HepG2 (cell line): ENCODE data around the gene CEL. TPM values are rescaled to one million over a fixed set of nuclear protein-coding genes. Genes with fewer than 3 reads are reported as not detected.

ENCODE experiments used
- ATAC-seq: fragments of 200-7000 bp; cut with Tn5 transposase; 3 replicates; pipeline ENCODE4 v1.9.1; 2020; ENCODE audit warnings: mild to moderate bottlenecking, moderate library complexity
- BruUV-seq: library from RNA; stranded (reverse); fragments of 400-500 nt; replicated peaks from 2 replicates; lab custom pipeline; 2021; lab: Mats Ljungman, UMichigan
- CTCF ChIA-PET: fragments of 300-600 bp; formaldehyde crosslinking; extraction: SDS; loops from one replicate; lab custom pipeline; 2021; ENCODE audit warnings: low total read pairs, inconsistent platforms, low intra/inter-chr PET ratio; lab: Yijun Ruan, JAX
- POLR2A ChIA-PET: fragments of 350-600 bp; sonication (Branson Sonifier 250); formaldehyde crosslinking; loops from one replicate; lab custom pipeline; 2020; ENCODE audit warnings: antibody characterized with exemption, inconsistent platforms; lab: Yijun Ruan, JAX
- DNase-seq: peaks from one replicate; pipeline ENCODE4 v3.0.0-alpha.2; 2015; ENCODE audit warnings: low spot score
- FAIRE-seq: peaks from 3 replicates; lab custom pipeline; 2011; peaks lifted over from hg19 to GRCh38; lab: Jason Lieb, UNC
- H2AFZ ChIP-seq: one replicate; pipeline ENCODE4 v1.6.1; 2011; ENCODE audit warnings: low read length, inconsistent platforms
- H3K27ac ChIP-seq: fragments of 300-600 bp; 3 replicates; pipeline ENCODE4 v1.8.0; 2011; ENCODE audit warnings: mixed run types, mild to moderate bottlenecking, mixed read lengths, low read length, inconsistent platforms; ENCODE audit not compliant: insufficient read depth; ENCODE audit errors: extremely low read length
- H3K27me3 ChIP-seq, 2 experiments: fragments of 200-600 bp in 1 of 2; 2 replicates in 1 of 2; 3 replicates in 1 of 2; pipeline versions ENCODE4 v1.6.0 to v1.8.0; 2011; ENCODE audit warnings: low read length in 2 of 2, mild to moderate bottlenecking in 2 of 2, moderate library complexity in 2 of 2, inconsistent platforms in 1 of 2; ENCODE audit not compliant: insufficient read depth in 2 of 2, control insufficient read depth in 1 of 2
- H3K36me3 ChIP-seq, 2 experiments: fragments of 200-600 bp in 1 of 2; replicated peaks in 1 of 2; 2 replicates in 1 of 2; 3 replicates in 1 of 2; pipeline versions ENCODE4 v1.5.1 to v1.8.0; 2011; ENCODE audit warnings: low read length in 2 of 2, inconsistent platforms in 1 of 2; ENCODE audit not compliant: insufficient read depth in 2 of 2, control insufficient read depth in 1 of 2
- H3K4me1 ChIP-seq: 2 replicates; pipeline ENCODE4 v1.5.1; 2012; ENCODE audit warnings: low read length, inconsistent platforms; ENCODE audit not compliant: insufficient read depth
- H3K4me2 ChIP-seq: 2 replicates; pipeline ENCODE4 v1.6.0; 2011; ENCODE audit warnings: low read depth, low read length, inconsistent platforms
- H3K4me3 ChIP-seq, 3 experiments: fragments of 200-600 bp in 1 of 3; sonication (generic), shearing (Covaris generic) in 1 of 3; replicated peaks in 1 of 3; 2 replicates each; pipeline ENCODE4 v1.5.1; 2011 to 2016; ENCODE audit warnings: low read length in 3 of 3, inconsistent platforms in 2 of 3, low read depth in 2 of 3, mild to moderate bottlenecking in 2 of 3, control low read depth in 1 of 3, mixed read lengths in 1 of 3; ENCODE audit not compliant: insufficient read depth in 1 of 3
- H3K79me2 ChIP-seq: one replicate; pipeline ENCODE4 v1.6.1; 2011; ENCODE audit warnings: low read length, inconsistent platforms; ENCODE audit not compliant: insufficient read depth
- H3K9ac ChIP-seq: 2 replicates; pipeline ENCODE4 v1.6.0; 2011; ENCODE audit warnings: mild to moderate bottlenecking, low read depth, low read length, inconsistent platforms; ENCODE audit not compliant: insufficient read depth
- H3K9me3 ChIP-seq: 2 replicates; pipeline ENCODE4 v1.5.1; 2012; ENCODE audit warnings: mild to moderate bottlenecking, low read length
- H4K20me1 ChIP-seq: 2 replicates; pipeline ENCODE4 v1.6.0; 2011; ENCODE audit warnings: inconsistent platforms, mild to moderate bottlenecking, low read length, moderate library complexity; ENCODE audit not compliant: insufficient read depth
- MAFK ChIP-seq, 2 experiments: IDR thresholded peaks in 1 of 2; conservative IDR thresholded peaks in 1 of 2; 2 replicates each; pipeline ENCODE4 v1.6.1; 2011; ENCODE audit warnings: improper control_type of control experiment in 2 of 2, low read length in 2 of 2
- MYC ChIP-seq: sonication (generic); formaldehyde crosslinking; IDR thresholded peaks from 2 replicates; pipeline ENCODE4 v1.9.0; 2021; ENCODE audit warnings: missing genetic modification reagents, borderline replicate concordance
- WGBS: methylation state at CpG from one replicate; pipeline ENCODE4 v1.1.6; 2017; ENCODE audit warnings: low lambda C conversion rate; 5-methylcytosine and 5-hydroxymethylcytosine counted together
- in situ Hi-C: cut with HindIII; loops from 2 replicates; pipeline ENCODE4 v1.10.0; 2017; ENCODE audit warnings: low pct_unique_long_range_greater_than_20kb; ENCODE audit not compliant: extremely low pct_ligation_motif_present
- intact Hi-C: fragments of 100-400 bp; cut with micrococcal nuclease; formaldehyde crosslinking; loops from one replicate; pipeline ENCODE4 v1.10.0; 2022; ENCODE audit not compliant: unreplicated experiment
- polyA plus RNA-seq, 8 experiments: library from polyadenylated mRNA; depleted of rRNA in 3 of 8; stranded (reverse) in 7 of 8; unstranded in 1 of 8; fragments of >200 nt; fragmentation: Illumina TruSeq in 4 of 8; extraction: Trizol in 4 of 8; gene quantifications; 2 replicates each; pipeline versions ENCODE4 v1.2.1 to v1.2.3, GENCODE V29; 2011 to 2016; ENCODE audit warnings: low read depth in 4 of 8, missing spikeins in 1 of 8, mixed read lengths in 1 of 8; ENCODE audit not compliant: insufficient read depth in 1 of 8
- total RNA-seq, 5 experiments: library from RNA; depleted of rRNA; stranded (reverse); fragments of >200 nt; fragmentation: Illumina TruSeq; extraction: Trizol; gene quantifications; 2 replicates each; pipeline ENCODE4 v1.2.3, GENCODE V29; 2016; ENCODE audit warnings: low read depth in 1 of 5
- TF ChIP-seq, protein P1 (sequence below): sonication (generic); IDR thresholded peaks from 2 replicates; pipeline ENCODE4 v1.6.1; 2016; ENCODE audit warnings: low read depth, borderline replicate concordance
- TF ChIP-seq, protein P2 (sequence below): sonication (generic); formaldehyde crosslinking; IDR thresholded peaks from 2 replicates; pipeline ENCODE4 v1.5.1; 2020; ENCODE audit warnings: mild to moderate bottlenecking, missing genetic modification reagents, moderate library complexity
- TF ChIP-seq, protein P3 (sequence below): sonication (generic); formaldehyde crosslinking; IDR thresholded peaks from 2 replicates; pipeline ENCODE4 v1.8.0; 2022; ENCODE audit warnings: missing genetic modification reagents, mild to moderate bottlenecking, moderate library complexity, borderline replicate concordance

CEL gene
- total and polyA plus RNA-seq, 2 of the 13 experiments (the other 11 are each of a cell fraction or from before 2014, with no cell fraction given), result 0.63 to 1.5 TPM

DNA sequence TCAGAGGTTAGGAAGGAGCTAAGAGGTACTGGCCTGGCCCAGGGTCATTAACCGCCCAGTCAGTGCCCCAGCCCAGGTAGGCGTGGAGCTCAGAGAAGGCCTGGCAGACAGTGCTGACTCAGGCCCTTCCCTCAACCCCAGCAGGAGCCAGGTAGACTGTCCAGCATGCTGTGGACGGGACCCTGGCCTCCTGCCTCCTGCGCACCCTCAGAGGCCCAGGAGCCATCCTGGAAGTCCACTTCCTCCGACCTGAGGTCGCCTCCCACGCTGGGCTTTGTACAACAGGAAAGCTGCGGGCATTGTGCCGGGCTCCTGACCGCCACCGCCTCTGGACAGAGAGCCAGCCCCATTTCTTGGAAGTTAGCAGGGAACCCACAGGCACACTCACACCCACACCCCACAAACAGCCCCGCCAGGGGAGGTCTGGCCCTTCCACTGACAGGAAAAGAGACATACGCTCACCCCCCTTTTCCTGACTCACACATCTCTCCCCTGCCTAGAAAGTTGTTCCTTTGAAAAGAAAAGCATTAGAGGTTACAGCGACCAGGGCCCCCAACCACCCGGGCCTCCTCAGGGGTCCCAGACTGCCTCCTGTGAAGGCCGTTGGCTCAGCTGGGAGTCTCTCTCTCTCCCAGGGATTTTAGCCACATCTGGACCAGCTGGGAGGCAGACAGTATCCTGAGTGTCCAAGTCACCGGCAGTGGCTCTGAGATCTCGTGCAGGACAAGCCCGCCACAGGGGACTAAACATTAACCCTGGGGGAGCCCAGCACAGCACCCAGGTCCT, 51.6 kb downstream of the CEL start:
- Histone ChIP-seq H3K9ac (no peak overlapping the region), H3K4me1 (peaks cover 20% of the 10 kb centered on the region), H3K27me3 (no peaks in the 10 kb centered on the region), H4K20me1 (peaks cover 31% of the 10 kb centered on the region; the same call in 1 of the 2 replicates), H3K79me2 (no peaks in the 10 kb centered on the region), H3K9me3 (no peaks in the 10 kb centered on the region), H3K36me3 (peaks cover 9 to 19% of the 10 kb centered on the region in 2 experiments; a peak in 4 of 5 replicates), H2AFZ (no peak overlapping the region), H3K4me3 (no peak overlapping the region), H3K4me2 (no peak overlapping the region; the same call in 1 of the 2 replicates), H3K27ac (no peak overlapping the region)
- intact Hi-C loops (no loop called here), in situ Hi-C loops (no loop called here)
- no TSS peak for BruUV-seq
- DNase-seq (no peak), FAIRE-seq (no peak), ATAC-seq (no peak)
- CTCF ChIA-PET, result no interaction called here
- 92% methylated on average over 17 of the region's 19 CpGs for WGBS
- POLR2A ChIA-PET, result interaction anchor here (0.9 to 1.9 kb wide), 2 partner anchors 31 to 83 kb away, joined by 3 to 7 read pairs; no protein-coding TSS in a partner anchor
- TF ChIP-seq MAFK (conservative IDR thresholded peaks at IDR 0.05 in 1 of 2, IDR thresholded peaks at IDR 0.05 in 1 of 2; ENCODE audit: low read length in 2 of 2) (peak in 1 of 2 experiments; percentile 23; a peak in 1 of 4 replicates), MYC (CRISPR knock-in tag) (no peak)

DNA sequence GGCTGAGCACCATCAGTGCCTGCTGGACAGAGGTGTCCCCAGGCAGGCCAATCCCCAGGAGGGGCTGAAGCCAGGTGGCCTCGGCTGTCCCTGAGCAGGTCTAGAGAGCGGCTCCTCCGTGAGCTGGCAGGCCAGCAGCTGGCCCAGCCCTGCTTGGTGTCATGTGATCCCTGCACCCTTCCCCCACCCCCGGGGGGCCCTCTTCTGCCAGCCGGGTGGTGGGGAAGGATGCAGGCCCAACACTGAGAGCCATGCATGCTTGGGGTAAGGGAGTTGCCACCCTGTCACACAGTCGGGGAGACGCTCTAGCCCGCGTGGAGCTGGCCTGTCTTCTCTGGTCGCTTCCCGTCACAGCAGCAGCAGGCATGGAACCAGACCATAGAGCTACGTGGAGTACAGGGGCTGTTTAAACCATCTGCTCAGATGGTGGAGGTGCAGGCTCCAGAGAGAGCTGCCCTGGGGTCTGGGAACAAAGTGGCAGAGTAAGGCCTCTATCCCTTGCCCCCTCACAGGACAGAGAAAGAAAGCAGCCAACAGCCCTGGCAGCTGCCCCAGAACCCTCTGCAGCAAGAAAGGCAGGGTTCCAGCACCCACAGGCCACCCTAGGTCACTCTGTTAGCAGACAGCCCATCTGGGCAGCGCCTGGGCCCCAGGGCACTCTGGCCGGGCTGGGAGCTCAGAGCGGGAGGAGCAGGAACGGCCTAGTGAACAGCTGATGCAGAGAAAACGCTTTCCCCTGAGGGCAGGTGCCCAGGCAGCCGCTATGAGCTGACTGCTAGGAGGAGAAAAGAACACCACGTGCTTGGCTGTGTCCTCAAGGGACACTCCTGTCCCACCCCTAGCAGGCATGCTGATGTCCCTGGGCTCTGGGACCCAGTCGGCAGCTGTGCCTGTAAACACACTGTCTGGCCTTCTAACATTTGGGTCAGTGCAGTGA, 52.4 kb downstream of the CEL start:
- no peak for FAIRE-seq
- peaks cover 36% of the 10 kb centered on the region; the same call in 1 of the 2 replicates for H4K20me1 ChIP-seq
- H3K4me2 ChIP-seq, result peak overlapping the region; percentile 20
- H3K4me1 ChIP-seq, result peaks cover 26% of the 10 kb centered on the region
- H3K27me3 ChIP-seq, result no peaks in the 10 kb centered on the region
- peak; percentile 36 for ATAC-seq
- H2AFZ ChIP-seq, result no peak overlapping the region
- H3K9ac ChIP-seq, result no peak overlapping the region
- in situ Hi-C loops (no loop called here), intact Hi-C loops (no loop called here)
- ChIA-PET CTCF (no interaction called here), POLR2A (interaction anchor here (0.9 to 1.9 kb wide), 2 partner anchors 30 to 84 kb away, joined by 3 to 7 read pairs; no protein-coding TSS in a partner anchor)
- peaks cover 7 to 16% of the 10 kb centered on the region in 2 experiments; a peak in 4 of 5 replicates for H3K36me3 ChIP-seq
- H3K4me3 ChIP-seq, result no peak overlapping the region; a peak in 1 of 6 replicates
- no TSS peak for BruUV-seq
- no peak for DNase-seq
- no peak overlapping the region for H3K27ac ChIP-seq
- H3K9me3 ChIP-seq, result no peaks in the 10 kb centered on the region
- H3K79me2 ChIP-seq, result no peaks in the 10 kb centered on the region
- 47% methylated on average over 5 of the region's 20 CpGs for WGBS
- TF ChIP-seq, protein P1, sequence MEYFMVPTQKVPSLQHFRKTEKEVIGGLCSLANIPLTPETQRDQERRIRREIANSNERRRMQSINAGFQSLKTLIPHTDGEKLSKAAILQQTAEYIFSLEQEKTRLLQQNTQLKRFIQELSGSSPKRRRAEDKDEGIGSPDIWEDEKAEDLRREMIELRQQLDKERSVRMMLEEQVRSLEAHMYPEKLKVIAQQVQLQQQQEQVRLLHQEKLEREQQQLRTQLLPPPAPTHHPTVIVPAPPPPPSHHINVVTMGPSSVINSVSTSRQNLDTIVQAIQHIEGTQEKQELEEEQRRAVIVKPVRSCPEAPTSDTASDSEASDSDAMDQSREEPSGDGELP, result peak; percentile 21; the same call in 1 of the 2 replicates
- TF ChIP-seq, protein P2, sequence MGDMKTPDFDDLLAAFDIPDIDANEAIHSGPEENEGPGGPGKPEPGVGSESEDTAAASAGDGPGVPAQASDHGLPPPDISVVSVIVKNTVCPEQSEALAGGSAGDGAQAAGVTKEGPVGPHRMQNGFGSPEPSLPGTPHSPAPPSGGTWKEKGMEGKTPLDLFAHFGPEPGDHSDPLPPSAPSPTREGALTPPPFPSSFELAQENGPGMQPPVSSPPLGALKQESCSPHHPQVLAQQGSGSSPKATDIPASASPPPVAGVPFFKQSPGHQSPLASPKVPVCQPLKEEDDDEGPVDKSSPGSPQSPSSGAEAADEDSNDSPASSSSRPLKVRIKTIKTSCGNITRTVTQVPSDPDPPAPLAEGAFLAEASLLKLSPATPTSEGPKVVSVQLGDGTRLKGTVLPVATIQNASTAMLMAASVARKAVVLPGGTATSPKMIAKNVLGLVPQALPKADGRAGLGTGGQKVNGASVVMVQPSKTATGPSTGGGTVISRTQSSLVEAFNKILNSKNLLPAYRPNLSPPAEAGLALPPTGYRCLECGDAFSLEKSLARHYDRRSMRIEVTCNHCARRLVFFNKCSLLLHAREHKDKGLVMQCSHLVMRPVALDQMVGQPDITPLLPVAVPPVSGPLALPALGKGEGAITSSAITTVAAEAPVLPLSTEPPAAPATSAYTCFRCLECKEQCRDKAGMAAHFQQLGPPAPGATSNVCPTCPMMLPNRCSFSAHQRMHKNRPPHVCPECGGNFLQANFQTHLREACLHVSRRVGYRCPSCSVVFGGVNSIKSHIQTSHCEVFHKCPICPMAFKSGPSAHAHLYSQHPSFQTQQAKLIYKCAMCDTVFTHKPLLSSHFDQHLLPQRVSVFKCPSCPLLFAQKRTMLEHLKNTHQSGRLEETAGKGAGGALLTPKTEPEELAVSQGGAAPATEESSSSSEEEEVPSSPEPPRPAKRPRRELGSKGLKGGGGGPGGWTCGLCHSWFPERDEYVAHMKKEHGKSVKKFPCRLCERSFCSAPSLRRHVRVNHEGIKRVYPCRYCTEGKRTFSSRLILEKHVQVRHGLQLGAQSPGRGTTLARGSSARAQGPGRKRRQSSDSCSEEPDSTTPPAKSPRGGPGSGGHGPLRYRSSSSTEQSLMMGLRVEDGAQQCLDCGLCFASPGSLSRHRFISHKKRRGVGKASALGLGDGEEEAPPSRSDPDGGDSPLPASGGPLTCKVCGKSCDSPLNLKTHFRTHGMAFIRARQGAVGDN (CRISPR knock-in tag), result peak; percentile 8; the same call in 1 of the 2 replicates
- TF ChIP-seq, protein P3, sequence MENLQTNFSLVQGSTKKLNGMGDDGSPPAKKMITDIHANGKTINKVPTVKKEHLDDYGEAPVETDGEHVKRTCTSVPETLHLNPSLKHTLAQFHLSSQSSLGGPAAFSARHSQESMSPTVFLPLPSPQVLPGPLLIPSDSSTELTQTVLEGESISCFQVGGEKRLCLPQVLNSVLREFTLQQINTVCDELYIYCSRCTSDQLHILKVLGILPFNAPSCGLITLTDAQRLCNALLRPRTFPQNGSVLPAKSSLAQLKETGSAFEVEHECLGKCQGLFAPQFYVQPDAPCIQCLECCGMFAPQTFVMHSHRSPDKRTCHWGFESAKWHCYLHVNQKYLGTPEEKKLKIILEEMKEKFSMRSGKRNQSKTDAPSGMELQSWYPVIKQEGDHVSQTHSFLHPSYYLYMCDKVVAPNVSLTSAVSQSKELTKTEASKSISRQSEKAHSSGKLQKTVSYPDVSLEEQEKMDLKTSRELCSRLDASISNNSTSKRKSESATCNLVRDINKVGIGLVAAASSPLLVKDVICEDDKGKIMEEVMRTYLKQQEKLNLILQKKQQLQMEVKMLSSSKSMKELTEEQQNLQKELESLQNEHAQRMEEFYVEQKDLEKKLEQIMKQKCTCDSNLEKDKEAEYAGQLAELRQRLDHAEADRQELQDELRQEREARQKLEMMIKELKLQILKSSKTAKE (CRISPR knock-in tag), result no peak
